Liver (tissue), 9 donors: ENCODE measurements around the gene DLEC1. TPM values are rescaled to one million over a fixed set of nuclear protein-coding genes. Genes with fewer than 3 reads are reported as not detected.
A peak's percentile ranks its signal among the peaks of the same experiment; 100 is the strongest.

Experiments used
- DNase-seq: peaks from one replicate; pipeline ENCODE4 v3.0.0-alpha.2; 2017; ENCODE audit warnings: low spot score
- H3K27ac ChIP-seq, 2 donors: one replicate each; pipeline ENCODE4 v1.7.0; 2013; ENCODE audit warnings: inconsistent platforms in 2 of 2, low read length in 2 of 2, control low read depth in 1 of 2, low read depth in 1 of 2, mild to moderate bottlenecking in 1 of 2
- H3K27me3 ChIP-seq, 4 donors: one replicate each; pipeline versions ENCODE4 v1.6.1 to v1.7.0; 2013; ENCODE audit warnings: low read length in 3 of 4, inconsistent platforms in 1 of 4, mild to moderate bottlenecking in 1 of 4, moderate library complexity in 1 of 4; ENCODE audit not compliant: control insufficient read depth in 4 of 4, insufficient read depth in 4 of 4
- H3K36me3 ChIP-seq, 4 donors: one replicate each; pipeline versions ENCODE4 v1.6.1 to v1.7.0; 2013; ENCODE audit warnings: low read length in 3 of 4, mild to moderate bottlenecking in 3 of 4, low read depth in 1 of 4, moderate library complexity in 1 of 4; ENCODE audit not compliant: control insufficient read depth in 4 of 4, insufficient read depth in 3 of 4
- H3K4me1 ChIP-seq, 4 donors: one replicate each; pipeline versions ENCODE4 v1.6.1 to v1.7.0; 2013; ENCODE audit warnings: low read length in 3 of 4, mild to moderate bottlenecking in 3 of 4, moderate library complexity in 1 of 4; ENCODE audit not compliant: control insufficient read depth in 4 of 4, insufficient read depth in 4 of 4
- H3K4me3 ChIP-seq, 3 donors: one replicate each; pipeline versions ENCODE4 v1.6.1 to v1.7.0; 2013; ENCODE audit warnings: low read length in 3 of 3, control low read depth in 1 of 3, low read depth in 1 of 3, mild to moderate bottlenecking in 1 of 3
- H3K9ac ChIP-seq, 2 donors: one replicate each; pipeline ENCODE4 v1.7.0; 2013; ENCODE audit warnings: low read length in 2 of 2, mild to moderate bottlenecking in 2 of 2, moderate library complexity in 2 of 2, control low read depth in 1 of 2, low read depth in 1 of 2
- H3K9me3 ChIP-seq, 4 donors: one replicate each; pipeline versions ENCODE4 v1.6.1 to v1.7.0; 2013; ENCODE audit warnings: low read length in 3 of 4; ENCODE audit not compliant: control insufficient read depth in 4 of 4
- ATF3 ChIP-seq: IDR thresholded peaks from 2 replicates; pipeline ENCODE4 v1.6.1; 2016; ENCODE audit warnings: antibody characterized with exemption
- CTCF ChIP-seq: fragments of 150-350 bp; IDR thresholded peaks from 2 replicates; pipeline ENCODE4 v1.5.1; 2017; ENCODE audit warnings: improper control_type of control experiment, low read depth, low read length; ENCODE audit not compliant: missing input control
- EGR1 ChIP-seq, 2 donors: IDR thresholded peaks; 2 replicates each; pipeline ENCODE4 v1.6.1; 2016 to 2018; ENCODE audit warnings: antibody characterized with exemption in 2 of 2, low read depth in 2 of 2
- FOXA1 ChIP-seq: IDR thresholded peaks from 2 replicates; pipeline ENCODE4 v1.6.1; 2016; ENCODE audit warnings: antibody characterized with exemption
- FOXA2 ChIP-seq: IDR thresholded peaks from 2 replicates; pipeline ENCODE4 v1.6.1; 2016; ENCODE audit warnings: antibody characterized with exemption
- GABPA ChIP-seq, 2 donors: IDR thresholded peaks in 1 of 2; conservative IDR thresholded peaks in 1 of 2; 2 replicates each; pipeline ENCODE4 v1.6.1; 2016; ENCODE audit warnings: antibody characterized with exemption in 2 of 2, mild to moderate bottlenecking in 1 of 2, moderate library complexity in 1 of 2
- HNF4A ChIP-seq, 2 donors: conservative IDR thresholded peaks; 2 replicates each; pipeline ENCODE4 v1.6.1; 2016; ENCODE audit warnings: antibody characterized with exemption in 2 of 2, mild to moderate bottlenecking in 2 of 2
- HNF4G ChIP-seq: IDR thresholded peaks from 2 replicates; pipeline ENCODE4 v1.6.1; 2016; ENCODE audit warnings: antibody characterized with exemption
- JUND ChIP-seq, 2 donors: IDR thresholded peaks; 2 replicates each; pipeline ENCODE4 v1.6.1; 2016; ENCODE audit warnings: antibody characterized with exemption in 2 of 2
- MAX ChIP-seq: IDR thresholded peaks from 2 replicates; pipeline ENCODE4 v1.6.1; 2016; ENCODE audit warnings: antibody characterized with exemption
- NR2F2 ChIP-seq: IDR thresholded peaks from 2 replicates; pipeline ENCODE4 v1.6.1; 2016; ENCODE audit warnings: antibody characterized with exemption
- RAD21 ChIP-seq, 2 donors: IDR thresholded peaks; 2 replicates each; pipeline ENCODE4 v1.6.1; 2016; ENCODE audit warnings: antibody characterized with exemption in 2 of 2, mild to moderate bottlenecking in 2 of 2
- REST ChIP-seq: IDR thresholded peaks from 2 replicates; pipeline ENCODE4 v1.6.1; 2016; ENCODE audit warnings: antibody characterized with exemption, mild to moderate bottlenecking
- RXRA ChIP-seq, 2 donors: IDR thresholded peaks; 2 replicates each; pipeline ENCODE4 v1.6.1; 2017 to 2018; ENCODE audit warnings: antibody characterized with exemption in 2 of 2, mild to moderate bottlenecking in 1 of 2
- SP1 ChIP-seq: IDR thresholded peaks from 2 replicates; pipeline ENCODE4 v1.6.1; 2018; ENCODE audit warnings: antibody characterized with exemption, mild to moderate bottlenecking
- TAF1 ChIP-seq: conservative IDR thresholded peaks from 2 replicates; pipeline ENCODE4 v1.6.1; 2016; ENCODE audit warnings: antibody characterized with exemption, mild to moderate bottlenecking
- YY1 ChIP-seq: IDR thresholded peaks from 2 replicates; pipeline ENCODE4 v1.6.1; 2016; ENCODE audit warnings: antibody characterized with exemption, mild to moderate bottlenecking
- ZBTB33 ChIP-seq: IDR thresholded peaks from 2 replicates; pipeline ENCODE4 v1.6.1; 2016; ENCODE audit warnings: antibody characterized with exemption
- WGBS: extraction: QIAGEN DNeasy Blood & Tissue Kit; methylation state at CpG from one replicate; pipeline ENCODE4 v1.1.7; 2013; 5-methylcytosine and 5-hydroxymethylcytosine counted together
- polyA plus RNA-seq, 2 donors: library from polyadenylated mRNA; stranded (reverse) in 1 of 2; unstranded in 1 of 2; fragments of 200-250 nt in 1 of 2; fragments of >200 nt in 1 of 2; fragmentation: Nextera tagmentation in 1 of 2; extraction: Ambion mirVana in 1 of 2; gene quantifications; one replicate each; pipeline versions ENCODE4 v1.2.1 to v1.2.3, GENCODE V29; 2013 to 2015
- total RNA-seq, 2 donors: library from RNA; depleted of rRNA; stranded (reverse); fragments of >200 nt; gene quantifications; one replicate each; pipeline ENCODE4 v1.2.3, GENCODE V29; 2014
- donor health status: healthy.
- donor health status: healthy.
- donor health status: healthy.
- donor health status: healthy.
- donor health status: healthy.

The DLEC1 gene
- total and polyA plus RNA-seq, 4 donors, result 0.09 to 0.63 (median 0.30) TPM

GRCh38 chr3:38140326-38141172 is 101.5 kb downstream of the DLEC1 start:
- H3K9ac ChIP-seq, result no peak overlapping the region
- H3K4me1 ChIP-seq, result peaks cover 4 to 32% (median 23%) of the 10 kb centered on the region in 4 donors
- no peaks in the 10 kb centered on the region for H3K9me3 ChIP-seq
- H3K36me3 ChIP-seq, result peaks cover 2 to 19% (median 16%) of the 10 kb centered on the region in 4 donors
- no peak for TF ChIP-seq REST
- no peak for TF ChIP-seq NR2F2
- TF ChIP-seq MAX, result no peak
- no peak for TF ChIP-seq CTCF
- TF ChIP-seq YY1, result no peak
- H3K4me3 ChIP-seq, result no peak overlapping the region
- DNase-seq, result peak; percentile 32
- WGBS, result 98% methylated on average over 13 of the region's 13 CpGs
- H3K27ac ChIP-seq, result no peak overlapping the region
- no peaks in the 10 kb centered on the region for H3K27me3 ChIP-seq

- no peak for TF ChIP-seq TAF1
- TF ChIP-seq YY1, result no peak
- TF ChIP-seq GABPA (IDR thresholded peaks at IDR 0.05 in 1 of 2, conservative IDR thresholded peaks at IDR 0.05 in 1 of 2), result no peak
- no peak for TF ChIP-seq RAD21 (IDR thresholded peaks at IDR 0.05)
- no peak for TF ChIP-seq SP1
- no peak for TF ChIP-seq FOXA1
- no peak for TF ChIP-seq RXRA (IDR thresholded peaks at IDR 0.05)
- TF ChIP-seq HNF4G, result no peak
- TF ChIP-seq CTCF, result no peak
- no peak for TF ChIP-seq ZBTB33
- no peak for TF ChIP-seq EGR1 (IDR thresholded peaks at IDR 0.05; ENCODE audit: low read depth in 2 of 2)
- TF ChIP-seq JUND (IDR thresholded peaks at IDR 0.05), result no peak
- no peak for TF ChIP-seq HNF4A (conservative IDR thresholded peaks at IDR 0.05)
- TF ChIP-seq FOXA2, result no peak
- TF ChIP-seq ATF3, result no peak
- no peak for TF ChIP-seq NR2F2
- no peak for TF ChIP-seq MAX
- DNase-seq, result peak; percentile 21
- 95% methylated on average over 7 of the region's 7 CpGs for WGBS
- H3K27me3 ChIP-seq, result no peaks in the 10 kb centered on the region
- H3K4me3 ChIP-seq, result no peak overlapping the region
- H3K27ac ChIP-seq, result no peak overlapping the region
- H3K36me3 ChIP-seq, result peaks cover 2 to 19% (median 16%) of the 10 kb centered on the region in 4 donors
- H3K4me1 ChIP-seq, result peaks cover 4 to 27% (median 20%) of the 10 kb centered on the region in 4 donors
- H3K9me3 ChIP-seq, result peaks cover 0 to 5% (median 2%) of the 10 kb centered on the region in 4 donors
- no peak overlapping the region for H3K9ac ChIP-seq
Observed at GRCh38 chr3:38141173-38141951, 102.4 kb downstream of the DLEC1 start.
